ENCODE results near the gene RINL. TPM values are rescaled to one million over a fixed set of nuclear protein-coding genes. Genes with fewer than 3 reads are reported as not detected.

Gene RINL
- total RNA-seq, 4 donors from 2014 or later = 6.4 to 18.7 (median 13.5) TPM

GRCh38 chr19:38852231-38853044, 25.6 kb downstream of the RINL start:
- 1 to 3% methylated on average over 34 to 38 of the region's 52 CpGs for WGBS, 2 donors
- intact Hi-C loops (cut with DNase I) = no loop called here
- DNase-seq = peak; percentile 59 to 68
- Histone ChIP-seq H3K4me1 (peaks cover 19 to 26% of the 10 kb centered on the region in 2 donors), H3K27ac (peak overlapping the region; percentile 86 to 99 (median 98)), H3K9me3 (no peaks in the 10 kb centered on the region), H3K36me3 (peaks cover under 1 to 4% of the 10 kb centered on the region in 2 donors), H3K4me3 (replicated peaks in 1 of 3) (peak overlapping the region; percentile 13 to 59 (median 32)), H3K27me3 (no peaks in the 10 kb centered on the region)
- no peak for TF ChIP-seq CTCF (IDR thresholded peaks at IDR 0.05)
- TF ChIP-seq POLR2A (IDR thresholded peaks at IDR 0.05) = peak in 1 of 2 donors; percentile 14

- H3K36me3 ChIP-seq = peaks cover 8 to 11% of the 10 kb centered on the region in 2 donors
- DNase-seq = peak; percentile 95
- WGBS, 2 donors = 1 to 2% methylated on average over 11 to 23 of the region's 67 CpGs
- intact Hi-C loops (cut with DNase I) = no loop called here
- peaks cover 26% of the 10 kb centered on the region in 2 donors for H3K4me1 ChIP-seq
- TF ChIP-seq CTCF (IDR thresholded peaks at IDR 0.05) = no peak
- peak in 1 of 2 donors; percentile 91 for TF ChIP-seq POLR2A (IDR thresholded peaks at IDR 0.05)
- peak overlapping the region in 2 of 3 donors; percentile 54 to 59 for H3K4me3 ChIP-seq (replicated peaks in 1 of 3)
- no peaks in the 10 kb centered on the region for H3K9me3 ChIP-seq
- H3K27me3 ChIP-seq = no peaks in the 10 kb centered on the region
- peak overlapping the region; percentile 96 to 100 (median 98) for H3K27ac ChIP-seq
Measured at GRCh38 chr19:38851622-38852230, 26.3 kb downstream of the RINL start.

- peak in 1 of 2 donors; percentile 18 for DNase-seq
- Histone ChIP-seq H3K27ac (peak overlapping the region; percentile 96 to 100 (median 98)), H3K9me3 (no peaks in the 10 kb centered on the region), H3K27me3 (no peaks in the 10 kb centered on the region), H3K4me3 (replicated peaks in 1 of 3) (peak overlapping the region; percentile 3 to 59 (median 54)), H3K4me1 (peaks cover 26 to 27% of the 10 kb centered on the region in 2 donors), H3K36me3 (peaks cover 14 to 18% of the 10 kb centered on the region in 2 donors)
- intact Hi-C loops (cut with DNase I) = no loop called here
- TF ChIP-seq CTCF (IDR thresholded peaks at IDR 0.05) (no peak), POLR2A (IDR thresholded peaks at IDR 0.05) (no peak)
- WGBS, 2 donors = 2 to 4% methylated on average over 32 to 34 of the region's 40 CpGs
Measured at GRCh38 chr19:38850976-38851621, 27.0 kb downstream of the RINL start.

- 0 to 1% methylated on average over 18 to 26 of the region's 26 CpGs for WGBS, 2 donors
- no peaks in the 10 kb centered on the region for H3K9me3 ChIP-seq
- peak; percentile 100 for DNase-seq
- peak overlapping the region; percentile 96 to 100 (median 98) for H3K27ac ChIP-seq
- no peaks in the 10 kb centered on the region for H3K27me3 ChIP-seq
- H3K4me1 ChIP-seq = peaks cover 26 to 27% of the 10 kb centered on the region in 2 donors
- TF ChIP-seq CTCF (IDR thresholded peaks at IDR 0.05) (peak in 3 of 6 experiments; percentile 25 to 38 (median 31)), POLR2A (IDR thresholded peaks at IDR 0.05) (peak; percentile 81 to 97)
- H3K36me3 ChIP-seq = peaks cover 20 to 23% of the 10 kb centered on the region in 2 donors
- intact Hi-C loops (cut with DNase I) = no loop called here
- H3K4me3 ChIP-seq (replicated peaks in 1 of 3) = peak overlapping the region; percentile 3 to 59 (median 54)
Measured at GRCh38 chr19:38850436-38850975, 27.6 kb downstream of the RINL start.
